LNCAP (cell line): Measurements from ENCODE around the gene EXOSC6.
A peak's percentile ranks its signal among the peaks of the same experiment; 100 is the strongest.

Experiments
- CTCF ChIP-seq: fragments of 450-650 bp; IDR thresholded peaks from 2 replicates; pipeline ENCODE4 v1.5.1; 2017; ENCODE audit warnings: mild to moderate bottlenecking

EXOSC6 gene

GRCh38 chr16:70251629-70252354, at the start of gene EXOSC6:
Gene EXOSC6 (minus strand): TSS chr16:70251940. CDS start chr16:70251900, 40 bp downstream.
- TF ChIP-seq CTCF, result peak; percentile 86

- TF ChIP-seq CTCF, result no peak
These were observed 49.4 kb upstream of the EXOSC6 start for GRCh38 chr16:70301121-70301520.

- TF ChIP-seq CTCF, result no peak
These were observed 47.5 kb upstream of the EXOSC6 start, which contains the start of gene DDX19B for GRCh38 chr16:70298988-70299938. Gene DDX19B (plus strand): TSS chr16:70299186. CDS start chr16:70299298, 112 bp downstream.

GRCh38 chr16:70295634-70296033, 43.9 kb upstream of the EXOSC6 start:
- TF ChIP-seq CTCF, result no peak

- TF ChIP-seq CTCF, result no peak
These were observed 42.8 kb upstream of the EXOSC6 start for GRCh38 chr16:70294385-70295025.

- TF ChIP-seq CTCF, result no peak
These were observed 39.3 kb upstream of the EXOSC6 start for GRCh38 chr16:70290949-70291519.
